WTC11 (cell line): Measurements from ENCODE around the gene ZNF205. TPM values are rescaled to one million over a fixed set of nuclear protein-coding genes. Genes with fewer than 3 reads are reported as not detected.

ENCODE experiments used
- ATAC-seq: fragments of 200-7000 bp; cut with Tn5 transposase; 2 replicates; pipeline ENCODE4 v1.10.0; 2021; ENCODE audit warnings: mild to moderate bottlenecking, moderate library complexity
- CTCF ChIA-PET: fragments of 300-600 bp; sonication (Branson Sonifier 250); formaldehyde crosslinking; loops from one replicate; lab custom pipeline; 2021; ENCODE audit warnings: antibody characterized with exemption; lab: Charles Lee
- POLR2A ChIA-PET: fragments of 350-600 bp; sonication (Branson Sonifier 250); formaldehyde crosslinking; loops from one replicate; lab custom pipeline; 2021; ENCODE audit warnings: antibody characterized with exemption; lab: Charles Lee
- DNase-seq: peaks from one replicate; pipeline ENCODE4 v3.0.0; 2021; ENCODE audit warnings: low spot score
- H3K27ac Mint-ChIP-seq: 2 replicates; pipeline ENCODE4 v1.8.0; 2021; ENCODE audit warnings: mixed read lengths
- H3K27me3 Mint-ChIP-seq: 2 replicates; pipeline ENCODE4 v1.8.0; 2021; ENCODE audit warnings: low read depth, mild to moderate bottlenecking, moderate library complexity, mixed read lengths
- H3K36me3 Mint-ChIP-seq: 2 replicates; pipeline ENCODE4 v1.8.0; 2021; ENCODE audit warnings: mixed read lengths
- H3K4me1 Mint-ChIP-seq: 2 replicates; pipeline ENCODE4 v1.8.0; 2022; ENCODE audit warnings: mixed read lengths
- H3K4me3 Mint-ChIP-seq: 2 replicates; pipeline ENCODE4 v1.8.0; 2021; ENCODE audit warnings: mild to moderate bottlenecking, moderate library complexity, mixed read lengths
- H3K9me3 Mint-ChIP-seq: 2 replicates; pipeline ENCODE4 v1.8.0; 2021; ENCODE audit warnings: mixed read lengths
- CBFB ChIP-seq: sonication (generic); formaldehyde crosslinking; IDR thresholded peaks from 2 replicates; pipeline ENCODE4 v1.8.1; 2022; ENCODE audit warnings: mild to moderate bottlenecking, low read depth, missing genetic modification reagents
- ELF4 ChIP-seq: sonication (generic); formaldehyde crosslinking; IDR thresholded peaks from 2 replicates; pipeline ENCODE4 v1.8.1; 2022; ENCODE audit warnings: low read depth, mild to moderate bottlenecking, moderate library complexity, missing genetic modification reagents
- ETV6 ChIP-seq: sonication (generic); formaldehyde crosslinking; IDR thresholded peaks from 2 replicates; pipeline ENCODE4 v1.8.1; 2022; ENCODE audit warnings: mild to moderate bottlenecking, missing genetic modification reagents
- GTF2I ChIP-seq: fragments of 250-450 bp; sonication (Bioruptor Pico); conservative IDR thresholded peaks from 2 replicates; pipeline ENCODE4 v1.4.0; 2021; ENCODE audit warnings: mild to moderate bottlenecking
- HMGA2 ChIP-seq: fragments of 250-450 bp; sonication (Bioruptor Pico); IDR thresholded peaks from 2 replicates; pipeline ENCODE4 v1.4.0; 2021; ENCODE audit warnings: mild to moderate bottlenecking, moderate library complexity
- NR3C1 ChIP-seq: sonication (generic); formaldehyde crosslinking; conservative IDR thresholded peaks from 2 replicates; pipeline ENCODE4 v1.8.1; 2023; ENCODE audit warnings: low read depth, mild to moderate bottlenecking, missing genetic modification reagents
- RORB ChIP-seq: fragments of 250-450 bp; sonication (Bioruptor Pico); IDR thresholded peaks from 2 replicates; pipeline ENCODE4 v1.9.0; 2021; ENCODE audit warnings: mild to moderate bottlenecking
- TCF7 ChIP-seq: sonication (generic); formaldehyde crosslinking; IDR thresholded peaks from 2 replicates; pipeline ENCODE4 v1.8.0; 2022; ENCODE audit warnings: mild to moderate bottlenecking, low read depth, missing genetic modification reagents, moderate library complexity
- TEAD1 ChIP-seq: sonication (generic); formaldehyde crosslinking; IDR thresholded peaks from 2 replicates; pipeline ENCODE4 v1.8.0; 2022; ENCODE audit warnings: mild to moderate bottlenecking, missing genetic modification reagents
- TEAD4 ChIP-seq: sonication (generic); formaldehyde crosslinking; IDR thresholded peaks from 2 replicates; pipeline ENCODE4 v1.8.0; 2022; ENCODE audit warnings: mild to moderate bottlenecking, missing genetic modification reagents
- ZNF121 ChIP-seq: sonication (generic); formaldehyde crosslinking; IDR thresholded peaks from 2 replicates; pipeline ENCODE4 v1.8.0; 2023; ENCODE audit warnings: missing genetic modification reagents
- ZNF671 ChIP-seq: fragments of 250-450 bp; sonication (Bioruptor Pico); IDR thresholded peaks from 2 replicates; pipeline ENCODE4 v1.8.0; 2021; ENCODE audit warnings: mild to moderate bottlenecking
- total RNA-seq: library from RNA; stranded (reverse); gene quantifications from 3 replicates; pipeline ENCODE4 v1.2.3, GENCODE V29; 2021
- TF ChIP-seq, protein P1 (sequence below): fragments of 200-600 bp; IDR thresholded peaks from 2 replicates; pipeline ENCODE4 v1.8.0; 2022; ENCODE audit warnings: antibody characterized with exemption
- TF ChIP-seq, protein P2 (sequence below): sonication (generic); formaldehyde crosslinking; IDR thresholded peaks from 2 replicates; pipeline ENCODE4 v1.8.1; 2023; ENCODE audit warnings: mild to moderate bottlenecking, moderate library complexity, missing genetic modification reagents
- TF ChIP-seq, protein P3 (sequence below): sonication (generic); formaldehyde crosslinking; IDR thresholded peaks from 2 replicates; pipeline ENCODE4 v1.8.0; 2022; ENCODE audit warnings: mild to moderate bottlenecking, missing genetic modification reagents
- TF ChIP-seq, protein P4 (sequence below): sonication (generic); formaldehyde crosslinking; IDR thresholded peaks from 2 replicates; pipeline ENCODE4 v1.8.1; 2023; ENCODE audit warnings: mild to moderate bottlenecking, missing genetic modification reagents
- TF ChIP-seq, protein P5 (sequence below): sonication (generic); formaldehyde crosslinking; conservative IDR thresholded peaks from 2 replicates; pipeline ENCODE4 v1.8.1; 2023; ENCODE audit warnings: mild to moderate bottlenecking, low read depth, missing genetic modification reagents, moderate library complexity
- TF ChIP-seq, protein P6 (sequence below): sonication (generic); formaldehyde crosslinking; IDR thresholded peaks from 2 replicates; pipeline ENCODE4 v1.8.1; 2022; ENCODE audit warnings: low read depth, mild to moderate bottlenecking, moderate library complexity, missing genetic modification reagents, borderline replicate concordance

Gene ZNF205
- total RNA-seq, 1 experiment from 2014 or later: 22.7 TPM

DNA sequence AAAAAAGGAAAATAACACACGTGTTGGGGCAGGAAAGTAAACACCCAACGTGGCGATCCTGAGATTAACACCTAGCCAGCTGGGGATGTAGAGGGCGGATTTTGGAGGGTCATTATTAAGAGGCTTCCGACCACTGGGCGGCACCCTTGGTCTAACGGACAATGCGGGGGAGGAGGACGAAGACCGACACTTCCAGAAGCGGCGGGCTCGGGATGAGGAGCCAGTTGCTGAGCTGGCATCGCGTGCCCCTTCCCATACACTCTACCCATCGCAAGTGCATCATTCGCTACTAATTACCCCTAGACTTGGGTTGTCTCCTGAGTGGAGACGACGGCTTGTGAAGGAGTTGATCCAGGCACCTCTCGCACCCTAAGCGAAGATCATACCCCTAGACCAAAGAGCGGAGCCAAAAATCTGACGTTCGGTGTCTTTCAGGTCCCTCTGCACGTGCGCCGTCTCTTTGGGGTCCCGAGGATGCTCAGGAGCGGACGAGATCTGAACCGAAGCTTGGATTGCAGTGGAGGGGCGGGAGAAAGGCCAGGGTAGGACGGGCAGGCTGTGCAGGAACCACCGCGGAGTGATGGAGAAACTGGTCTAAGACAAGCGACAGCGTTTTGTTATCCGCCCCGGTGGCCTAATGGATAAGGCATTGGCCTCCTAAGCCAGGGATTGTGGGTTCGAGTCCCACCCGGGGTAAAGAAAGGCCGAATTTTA is 40.0 kb downstream of the ZNF205 start (continued):
- TF ChIP-seq, protein P1, sequence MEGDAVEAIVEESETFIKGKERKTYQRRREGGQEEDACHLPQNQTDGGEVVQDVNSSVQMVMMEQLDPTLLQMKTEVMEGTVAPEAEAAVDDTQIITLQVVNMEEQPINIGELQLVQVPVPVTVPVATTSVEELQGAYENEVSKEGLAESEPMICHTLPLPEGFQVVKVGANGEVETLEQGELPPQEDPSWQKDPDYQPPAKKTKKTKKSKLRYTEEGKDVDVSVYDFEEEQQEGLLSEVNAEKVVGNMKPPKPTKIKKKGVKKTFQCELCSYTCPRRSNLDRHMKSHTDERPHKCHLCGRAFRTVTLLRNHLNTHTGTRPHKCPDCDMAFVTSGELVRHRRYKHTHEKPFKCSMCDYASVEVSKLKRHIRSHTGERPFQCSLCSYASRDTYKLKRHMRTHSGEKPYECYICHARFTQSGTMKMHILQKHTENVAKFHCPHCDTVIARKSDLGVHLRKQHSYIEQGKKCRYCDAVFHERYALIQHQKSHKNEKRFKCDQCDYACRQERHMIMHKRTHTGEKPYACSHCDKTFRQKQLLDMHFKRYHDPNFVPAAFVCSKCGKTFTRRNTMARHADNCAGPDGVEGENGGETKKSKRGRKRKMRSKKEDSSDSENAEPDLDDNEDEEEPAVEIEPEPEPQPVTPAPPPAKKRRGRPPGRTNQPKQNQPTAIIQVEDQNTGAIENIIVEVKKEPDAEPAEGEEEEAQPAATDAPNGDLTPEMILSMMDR: peak; percentile 14; the same call in 1 of the 2 replicates
- TF ChIP-seq ETV6 (CRISPR knock-in tag): peak; percentile 14; the same call in 1 of the 2 replicates
- 0 out of 2 replicates have a peak, but pooled peaks have one; percentile 42 for TF ChIP-seq TEAD4 (CRISPR knock-in tag)
- TF ChIP-seq, protein P2, sequence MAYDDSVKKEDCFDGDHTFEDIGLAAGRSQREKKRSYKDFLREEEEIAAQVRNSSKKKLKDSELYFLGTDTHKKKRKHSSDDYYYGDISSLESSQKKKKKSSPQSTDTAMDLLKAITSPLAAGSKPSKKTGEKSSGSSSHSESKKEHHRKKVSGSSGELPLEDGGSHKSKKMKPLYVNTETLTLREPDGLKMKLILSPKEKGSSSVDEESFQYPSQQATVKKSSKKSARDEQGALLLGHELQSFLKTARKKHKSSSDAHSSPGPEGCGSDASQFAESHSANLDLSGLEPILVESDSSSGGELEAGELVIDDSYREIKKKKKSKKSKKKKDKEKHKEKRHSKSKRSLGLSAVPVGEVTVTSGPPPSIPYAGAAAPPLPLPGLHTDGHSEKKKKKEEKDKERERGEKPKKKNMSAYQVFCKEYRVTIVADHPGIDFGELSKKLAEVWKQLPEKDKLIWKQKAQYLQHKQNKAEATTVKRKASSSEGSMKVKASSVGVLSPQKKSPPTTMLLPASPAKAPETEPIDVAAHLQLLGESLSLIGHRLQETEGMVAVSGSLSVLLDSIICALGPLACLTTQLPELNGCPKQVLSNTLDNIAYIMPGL (CRISPR knock-in tag): peak; percentile 100
- TF ChIP-seq HMGA2 (CRISPR knock-in tag): no peak
- 0 out of 2 replicates have a peak, but pooled peaks have one; percentile 11 for TF ChIP-seq ZNF121 (CRISPR knock-in tag)
- TF ChIP-seq TEAD1 (CRISPR knock-in tag): peak; percentile 85; the same call in 1 of the 2 replicates

DNA sequence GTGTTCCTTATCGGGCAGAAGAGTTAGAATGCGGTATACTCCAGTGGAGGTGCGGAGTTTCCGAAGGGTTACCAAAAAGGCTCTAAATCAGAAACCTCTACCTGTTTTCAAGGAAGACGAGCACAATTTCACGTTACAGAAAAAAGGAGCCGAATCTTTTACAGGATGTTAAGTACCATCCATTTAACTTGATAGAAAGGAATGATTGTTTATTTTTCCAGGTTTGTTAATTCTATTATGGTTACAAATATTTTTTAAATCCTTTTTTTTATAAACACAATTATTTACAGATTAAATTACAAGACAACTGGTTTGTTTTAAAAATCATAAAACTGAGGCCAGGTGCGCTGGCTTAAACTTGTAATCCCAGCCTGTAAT is 40.6 kb downstream of the ZNF205 start:
- Mint-ChIP-seq H3K9me3 (no peaks in the 10 kb centered on the region), H3K4me1 (peaks cover 10% of the 10 kb centered on the region), H3K36me3 (no peaks in the 10 kb centered on the region), H3K27ac (no peak overlapping the region), H3K27me3 (peaks cover 48% of the 10 kb centered on the region), H3K4me3 (peak overlapping the region; percentile 93)
- DNase-seq (no peak), ATAC-seq (peak; percentile 21)
- POLR2A ChIA-PET: interaction anchor here (0.6 to 5.9 kb wide), 2 partner anchors 19 to 1698 kb away, joined by 4 to 46 read pairs; no protein-coding TSS in a partner anchor
- CTCF ChIA-PET: interaction anchor here (0.7 to 4.7 kb wide), 16 partner anchors 8 to 291 kb away, joined by 3 to 75 read pairs (median 8); partner anchors contain the start of genes NAA60, OR1F1, ZNF213 and ZNF597
- TF ChIP-seq ZNF671 (CRISPR knock-in tag) (0 out of 2 replicates have a peak, but pooled peaks have one; percentile 77), NR3C1 (CRISPR knock-in tag) (no peak), GTF2I (CRISPR knock-in tag) (peak; percentile 27; the same call in 1 of the 2 replicates), RORB (peak; percentile 69; the same call in 1 of the 2 replicates)

DNA sequence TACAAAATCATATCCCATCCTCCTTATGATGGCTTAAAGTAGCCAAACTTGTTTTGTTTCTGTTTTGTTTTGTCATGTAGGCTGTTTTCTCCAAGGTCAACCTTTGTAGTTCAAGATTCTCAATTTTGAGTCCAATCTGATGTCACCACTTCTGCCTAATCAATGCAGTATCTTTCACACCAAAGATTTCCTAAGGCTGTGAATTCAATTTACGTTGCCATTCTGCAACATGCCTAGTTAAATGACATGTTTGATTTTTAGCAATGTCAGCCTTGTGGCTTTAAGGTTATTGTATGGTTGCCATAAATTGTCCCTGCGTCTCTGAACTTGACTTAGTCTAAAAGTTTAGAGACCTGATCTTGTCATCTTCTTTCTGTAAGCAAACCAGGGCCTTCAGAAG is 42.8 kb downstream of the ZNF205 start:
- ChIA-PET POLR2A (no interaction called here), CTCF (no interaction called here)
- H3K9me3 Mint-ChIP-seq: no peaks in the 10 kb centered on the region
- no peaks in the 10 kb centered on the region for H3K36me3 Mint-ChIP-seq
- ATAC-seq (no peak), DNase-seq (no peak)
- no peak overlapping the region for H3K27ac Mint-ChIP-seq
- H3K4me3 Mint-ChIP-seq: no peak overlapping the region
- H3K4me1 Mint-ChIP-seq: peaks cover 3% of the 10 kb centered on the region; the same call in 1 of the 2 replicates
- peaks cover 39% of the 10 kb centered on the region for H3K27me3 Mint-ChIP-seq
- TF ChIP-seq TCF7 (CRISPR knock-in tag) (no peak), CBFB (CRISPR knock-in tag) (no peak), NR3C1 (CRISPR knock-in tag) (no peak), ELF4 (CRISPR knock-in tag) (no peak)
- TF ChIP-seq, protein P3, sequence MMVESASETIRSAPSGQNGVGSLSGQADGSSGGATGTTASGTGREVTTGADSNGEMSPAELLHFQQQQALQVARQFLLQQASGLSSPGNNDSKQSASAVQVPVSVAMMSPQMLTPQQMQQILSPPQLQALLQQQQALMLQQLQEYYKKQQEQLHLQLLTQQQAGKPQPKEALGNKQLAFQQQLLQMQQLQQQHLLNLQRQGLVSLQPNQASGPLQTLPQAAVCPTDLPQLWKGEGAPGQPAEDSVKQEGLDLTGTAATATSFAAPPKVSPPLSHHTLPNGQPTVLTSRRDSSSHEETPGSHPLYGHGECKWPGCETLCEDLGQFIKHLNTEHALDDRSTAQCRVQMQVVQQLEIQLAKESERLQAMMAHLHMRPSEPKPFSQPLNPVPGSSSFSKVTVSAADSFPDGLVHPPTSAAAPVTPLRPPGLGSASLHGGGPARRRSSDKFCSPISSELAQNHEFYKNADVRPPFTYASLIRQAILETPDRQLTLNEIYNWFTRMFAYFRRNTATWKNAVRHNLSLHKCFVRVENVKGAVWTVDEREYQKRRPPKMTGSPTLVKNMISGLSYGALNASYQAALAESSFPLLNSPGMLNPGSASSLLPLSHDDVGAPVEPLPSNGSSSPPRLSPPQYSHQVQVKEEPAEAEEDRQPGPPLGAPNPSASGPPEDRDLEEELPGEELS (CRISPR knock-in tag): no peak
- TF ChIP-seq, protein P4, sequence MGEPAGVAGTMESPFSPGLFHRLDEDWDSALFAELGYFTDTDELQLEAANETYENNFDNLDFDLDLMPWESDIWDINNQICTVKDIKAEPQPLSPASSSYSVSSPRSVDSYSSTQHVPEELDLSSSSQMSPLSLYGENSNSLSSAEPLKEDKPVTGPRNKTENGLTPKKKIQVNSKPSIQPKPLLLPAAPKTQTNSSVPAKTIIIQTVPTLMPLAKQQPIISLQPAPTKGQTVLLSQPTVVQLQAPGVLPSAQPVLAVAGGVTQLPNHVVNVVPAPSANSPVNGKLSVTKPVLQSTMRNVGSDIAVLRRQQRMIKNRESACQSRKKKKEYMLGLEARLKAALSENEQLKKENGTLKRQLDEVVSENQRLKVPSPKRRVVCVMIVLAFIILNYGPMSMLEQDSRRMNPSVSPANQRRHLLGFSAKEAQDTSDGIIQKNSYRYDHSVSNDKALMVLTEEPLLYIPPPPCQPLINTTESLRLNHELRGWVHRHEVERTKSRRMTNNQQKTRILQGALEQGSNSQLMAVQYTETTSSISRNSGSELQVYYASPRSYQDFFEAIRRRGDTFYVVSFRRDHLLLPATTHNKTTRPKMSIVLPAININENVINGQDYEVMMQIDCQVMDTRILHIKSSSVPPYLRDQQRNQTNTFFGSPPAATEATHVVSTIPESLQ (CRISPR knock-in tag): no peak
- TF ChIP-seq, protein P5, sequence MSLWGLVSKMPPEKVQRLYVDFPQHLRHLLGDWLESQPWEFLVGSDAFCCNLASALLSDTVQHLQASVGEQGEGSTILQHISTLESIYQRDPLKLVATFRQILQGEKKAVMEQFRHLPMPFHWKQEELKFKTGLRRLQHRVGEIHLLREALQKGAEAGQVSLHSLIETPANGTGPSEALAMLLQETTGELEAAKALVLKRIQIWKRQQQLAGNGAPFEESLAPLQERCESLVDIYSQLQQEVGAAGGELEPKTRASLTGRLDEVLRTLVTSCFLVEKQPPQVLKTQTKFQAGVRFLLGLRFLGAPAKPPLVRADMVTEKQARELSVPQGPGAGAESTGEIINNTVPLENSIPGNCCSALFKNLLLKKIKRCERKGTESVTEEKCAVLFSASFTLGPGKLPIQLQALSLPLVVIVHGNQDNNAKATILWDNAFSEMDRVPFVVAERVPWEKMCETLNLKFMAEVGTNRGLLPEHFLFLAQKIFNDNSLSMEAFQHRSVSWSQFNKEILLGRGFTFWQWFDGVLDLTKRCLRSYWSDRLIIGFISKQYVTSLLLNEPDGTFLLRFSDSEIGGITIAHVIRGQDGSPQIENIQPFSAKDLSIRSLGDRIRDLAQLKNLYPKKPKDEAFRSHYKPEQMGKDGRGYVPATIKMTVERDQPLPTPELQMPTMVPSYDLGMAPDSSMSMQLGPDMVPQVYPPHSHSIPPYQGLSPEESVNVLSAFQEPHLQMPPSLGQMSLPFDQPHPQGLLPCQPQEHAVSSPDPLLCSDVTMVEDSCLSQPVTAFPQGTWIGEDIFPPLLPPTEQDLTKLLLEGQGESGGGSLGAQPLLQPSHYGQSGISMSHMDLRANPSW (CRISPR knock-in tag): no peak
- TF ChIP-seq, protein P6, sequence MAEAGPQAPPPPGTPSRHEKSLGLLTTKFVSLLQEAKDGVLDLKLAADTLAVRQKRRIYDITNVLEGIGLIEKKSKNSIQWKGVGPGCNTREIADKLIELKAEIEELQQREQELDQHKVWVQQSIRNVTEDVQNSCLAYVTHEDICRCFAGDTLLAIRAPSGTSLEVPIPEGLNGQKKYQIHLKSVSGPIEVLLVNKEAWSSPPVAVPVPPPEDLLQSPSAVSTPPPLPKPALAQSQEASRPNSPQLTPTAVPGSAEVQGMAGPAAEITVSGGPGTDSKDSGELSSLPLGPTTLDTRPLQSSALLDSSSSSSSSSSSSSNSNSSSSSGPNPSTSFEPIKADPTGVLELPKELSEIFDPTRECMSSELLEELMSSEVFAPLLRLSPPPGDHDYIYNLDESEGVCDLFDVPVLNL: no peak
